Neuronal stem cell (in vitro differentiated cells): ENCODE results near the gene TCF21.

Experiments used
- DNase-seq: peaks from one replicate; pipeline ENCODE4 v3.0.0-alpha.2; 2013; ENCODE audit warnings: low spot score
- H2AFZ ChIP-seq: one replicate; pipeline ENCODE4 v1.6.1; 2013; ENCODE audit warnings: mild to moderate bottlenecking, low read length, inconsistent platforms
- H2AK5ac ChIP-seq: 2 replicates; pipeline ENCODE4 v1.6.1; 2013; ENCODE audit warnings: low read depth, mild to moderate bottlenecking, inconsistent platforms, low read length, moderate library complexity, mixed read lengths
- H2BK120ac ChIP-seq: 2 replicates; pipeline ENCODE4 v1.6.1; 2013; ENCODE audit warnings: low read depth, mild to moderate bottlenecking, inconsistent platforms, low read length, moderate library complexity, mixed read lengths
- H2BK12ac ChIP-seq: one replicate; pipeline ENCODE4 v1.6.1; 2013; ENCODE audit warnings: low read length, inconsistent platforms
- H2BK15ac ChIP-seq: 2 replicates; pipeline ENCODE4 v1.6.1; 2013; ENCODE audit warnings: mild to moderate bottlenecking, low read length, inconsistent platforms, mixed read lengths
- H2BK5ac ChIP-seq: one replicate; pipeline ENCODE4 v1.6.1; 2013; ENCODE audit warnings: inconsistent platforms, mild to moderate bottlenecking, low read length, moderate library complexity
- H3K14ac ChIP-seq: one replicate; pipeline ENCODE4 v1.6.1; 2013; ENCODE audit warnings: low read length, inconsistent platforms
- H3K18ac ChIP-seq: 2 replicates; pipeline ENCODE4 v1.6.1; 2013; ENCODE audit warnings: low read length, inconsistent platforms
- H3K23ac ChIP-seq: 2 replicates; pipeline ENCODE4 v1.6.1; 2013; ENCODE audit warnings: low read depth, mild to moderate bottlenecking, mixed read lengths, low read length, inconsistent platforms; ENCODE audit not compliant: poor library complexity
- H3K27ac ChIP-seq: replicated peaks from 3 replicates; pipeline ENCODE4 v1.5.1; 2013; ENCODE audit warnings: low read length, inconsistent platforms
- H3K27me3 ChIP-seq, 3 experiments: 2 replicates each; pipeline ENCODE4 v1.6.1; 2013; ENCODE audit warnings: low read length in 3 of 3, mild to moderate bottlenecking in 2 of 3, inconsistent platforms in 1 of 3, low read depth in 1 of 3, mixed read lengths in 1 of 3, moderate library complexity in 1 of 3; ENCODE audit not compliant: control insufficient read depth in 3 of 3, insufficient read depth in 3 of 3
- H3K36me3 ChIP-seq, 2 donors: replicated peaks in 1 of 2; 2 replicates each; pipeline ENCODE4 v1.6.1; 2013; ENCODE audit warnings: low read length in 2 of 2; ENCODE audit not compliant: control insufficient read depth in 2 of 2, insufficient read depth in 2 of 2
- H3K4ac ChIP-seq: 2 replicates; pipeline ENCODE4 v1.6.1; 2013; ENCODE audit warnings: inconsistent platforms, mild to moderate bottlenecking, low read length, moderate library complexity
- H3K4me1 ChIP-seq, 2 donors: 1 replicate in 1 of 2; 2 replicates in 1 of 2; pipeline ENCODE4 v1.6.1; 2013; ENCODE audit warnings: low read length in 2 of 2, low read depth in 1 of 2; ENCODE audit not compliant: control insufficient read depth in 2 of 2, insufficient read depth in 1 of 2
- H3K4me2 ChIP-seq: one replicate; pipeline ENCODE4 v1.6.1; 2013; ENCODE audit warnings: mild to moderate bottlenecking, low read length, inconsistent platforms; ENCODE audit not compliant: insufficient read depth, poor library complexity, severe bottlenecking
- H3K4me3 ChIP-seq, 2 donors: 2 replicates each; pipeline ENCODE4 v1.5.1; 2013; ENCODE audit warnings: low read length in 2 of 2, mild to moderate bottlenecking in 2 of 2, inconsistent platforms in 1 of 2, moderate library complexity in 1 of 2
- H3K79me1 ChIP-seq: one replicate; pipeline ENCODE4 v1.6.1; 2013; ENCODE audit warnings: low read depth, mild to moderate bottlenecking, inconsistent platforms, low read length, moderate library complexity
- H3K9ac ChIP-seq: one replicate; pipeline ENCODE4 v1.6.1; 2013; ENCODE audit warnings: mild to moderate bottlenecking, low read depth, low read length, inconsistent platforms; ENCODE audit not compliant: poor library complexity
- H3K9me3 ChIP-seq, 2 donors: replicated peaks in 1 of 2; 2 replicates each; pipeline versions ENCODE3 to v1.6.1; 2013; ENCODE audit warnings: low read length in 2 of 2, mild to moderate bottlenecking in 2 of 2, inconsistent platforms in 1 of 2, low read depth in 1 of 2, mixed read lengths in 1 of 2, moderate library complexity in 1 of 2; ENCODE audit not compliant: control insufficient read depth in 2 of 2, insufficient read depth in 1 of 2
- H4K8ac ChIP-seq: one replicate; pipeline ENCODE4 v1.6.1; 2013; ENCODE audit warnings: low read depth, mild to moderate bottlenecking, inconsistent platforms, low read length, moderate library complexity
- H4K91ac ChIP-seq: one replicate; pipeline ENCODE4 v1.6.1; 2013; ENCODE audit warnings: low read length, low read depth, mild to moderate bottlenecking, inconsistent platforms; ENCODE audit not compliant: poor library complexity
- WGBS, 2 donors: extraction: QIAGEN DNeasy Blood & Tissue Kit; methylation state at CpG; one replicate each; pipeline ENCODE4 v1.1.7; 2013; ENCODE audit warnings: missing lambda C conversion rate in 2 of 2, mixed read lengths in 1 of 2; ENCODE audit not compliant: insufficient read length in 2 of 2, insufficient replicate concordance in 1 of 2; ENCODE audit errors: extremely low coverage in 2 of 2; 5-methylcytosine and 5-hydroxymethylcytosine counted together

TCF21 gene

DNA sequence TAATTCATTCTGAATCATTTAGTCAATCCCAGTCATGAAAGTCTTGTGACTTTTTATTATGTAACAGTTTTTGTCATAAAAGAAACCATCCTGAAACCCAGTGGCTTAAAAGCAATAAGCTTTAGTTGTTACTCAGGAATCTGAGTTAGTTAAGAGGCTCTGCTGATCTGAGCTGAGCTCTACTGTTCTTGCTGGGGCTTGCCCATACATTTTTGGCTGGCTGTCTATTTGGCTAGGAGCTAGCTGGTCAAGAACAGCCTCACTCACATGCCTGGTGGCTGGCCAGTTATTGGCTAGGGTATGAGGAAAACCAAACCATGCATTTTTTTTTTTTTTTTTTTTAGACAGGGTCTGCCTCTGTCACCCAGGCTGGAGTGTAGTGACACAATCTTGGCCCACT, 10.6 kb downstream of the TCF21 start:
- Histone ChIP-seq H3K23ac (no peak overlapping the region), H2BK15ac (no peak overlapping the region), H3K4me3 (no peak overlapping the region), H3K79me1 (no peaks in the 10 kb centered on the region), H4K8ac (no peak overlapping the region), H2BK12ac (no peak overlapping the region), H2AK5ac (no peak overlapping the region), H3K27me3 (peaks cover 10 to 61% (median 26%) of the 10 kb centered on the region in 3 experiments), H3K4me2 (no peak overlapping the region), H3K14ac (no peak overlapping the region), H2BK5ac (no peak overlapping the region), H3K18ac (no peak overlapping the region), H2BK120ac (no peak overlapping the region), H2AFZ (no peak overlapping the region), H3K36me3 (no peaks in the 10 kb centered on the region), H4K91ac (no peak overlapping the region), H3K4me1 (peaks cover 4 to 5% of the 10 kb centered on the region in 2 donors), H3K9me3 (no peaks in the 10 kb centered on the region), H3K9ac (no peak overlapping the region), H3K4ac (no peak overlapping the region), H3K27ac (no peak overlapping the region)
- no peak for DNase-seq

DNA sequence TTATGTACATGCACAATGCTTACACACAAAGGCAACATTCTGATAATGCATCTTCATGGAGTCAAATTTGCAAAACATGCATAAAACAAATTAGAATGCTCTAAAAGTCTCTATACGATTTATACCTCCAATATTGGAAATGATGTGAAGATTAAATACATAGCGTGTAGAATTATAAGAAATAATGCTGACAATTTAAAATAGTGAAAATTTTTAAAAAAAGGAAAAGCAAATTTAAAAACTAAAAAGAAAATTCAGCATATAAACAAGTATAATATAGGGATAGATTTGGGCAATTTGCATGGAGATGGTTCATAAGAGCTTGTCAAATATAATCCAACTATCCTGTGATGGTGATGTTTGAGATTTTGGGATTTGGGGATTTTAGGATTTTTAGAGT, 14.9 kb downstream of the TCF21 start:
- Histone ChIP-seq H3K4me1 (no peaks in the 10 kb centered on the region), H4K8ac (no peak overlapping the region), H2AFZ (no peak overlapping the region), H2BK12ac (no peak overlapping the region), H3K4me2 (no peak overlapping the region), H2BK120ac (no peak overlapping the region), H3K9ac (no peak overlapping the region), H3K36me3 (no peaks in the 10 kb centered on the region), H3K18ac (no peak overlapping the region), H3K14ac (no peak overlapping the region), H3K27me3 (peaks cover 0 to 26% (median 0%) of the 10 kb centered on the region in 3 experiments), H2BK15ac (no peak overlapping the region), H3K27ac (no peak overlapping the region), H2BK5ac (no peak overlapping the region), H4K91ac (no peak overlapping the region), H3K79me1 (no peaks in the 10 kb centered on the region), H3K9me3 (no peaks in the 10 kb centered on the region), H3K23ac (no peak overlapping the region), H2AK5ac (no peak overlapping the region), H3K4ac (no peak overlapping the region), H3K4me3 (no peak overlapping the region)
- DNase-seq = no peak
- WGBS, 2 donors = no CpG with 5 or more reads among the region's 2 CpGs

DNA sequence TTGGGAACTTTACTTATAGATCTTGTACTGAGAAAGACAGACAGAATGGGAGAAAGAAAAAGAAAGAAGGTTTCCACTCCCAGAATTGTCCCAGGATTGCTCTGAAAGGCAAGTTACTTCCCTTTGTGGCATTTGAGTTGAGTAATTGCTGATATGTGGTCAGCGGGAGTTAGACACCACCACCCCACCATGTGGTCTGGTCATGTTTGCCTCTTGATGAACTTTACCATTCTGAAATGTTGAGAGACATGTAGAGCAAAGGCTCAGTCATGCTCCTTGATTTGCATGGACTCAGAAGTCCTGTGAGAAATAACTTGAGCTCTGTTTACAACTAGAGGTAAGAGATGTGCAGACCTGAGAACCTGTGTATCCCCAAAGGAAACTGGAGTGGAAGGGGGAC, 17.1 kb downstream of the TCF21 start:
- no peak overlapping the region for H3K27ac ChIP-seq
- H3K4ac ChIP-seq = no peak overlapping the region
- H3K4me1 ChIP-seq = no peaks in the 10 kb centered on the region
- no peak overlapping the region for H2BK120ac ChIP-seq
- H3K4me3 ChIP-seq = no peak overlapping the region
- no peak overlapping the region for H2AK5ac ChIP-seq
- no peak overlapping the region for H3K9ac ChIP-seq
- H3K18ac ChIP-seq = no peak overlapping the region
- H3K4me2 ChIP-seq = no peak overlapping the region
- H3K36me3 ChIP-seq = no peaks in the 10 kb centered on the region
- H3K79me1 ChIP-seq = no peaks in the 10 kb centered on the region
- no peak overlapping the region for H2BK15ac ChIP-seq
- H2BK12ac ChIP-seq = no peak overlapping the region
- no peak for DNase-seq
- H4K91ac ChIP-seq = no peak overlapping the region
- H4K8ac ChIP-seq = no peak overlapping the region
- peaks cover 0 to 13% (median 0%) of the 10 kb centered on the region in 3 experiments for H3K27me3 ChIP-seq
- no peak overlapping the region for H3K23ac ChIP-seq
- no peak overlapping the region for H2BK5ac ChIP-seq
- no peak overlapping the region for H3K14ac ChIP-seq
- peaks cover 0 to 2% of the 10 kb centered on the region in 2 donors for H3K9me3 ChIP-seq
- no peak overlapping the region for H2AFZ ChIP-seq
- no CpG with 5 or more reads among the region's 1 CpG for WGBS, 2 donors

DNA sequence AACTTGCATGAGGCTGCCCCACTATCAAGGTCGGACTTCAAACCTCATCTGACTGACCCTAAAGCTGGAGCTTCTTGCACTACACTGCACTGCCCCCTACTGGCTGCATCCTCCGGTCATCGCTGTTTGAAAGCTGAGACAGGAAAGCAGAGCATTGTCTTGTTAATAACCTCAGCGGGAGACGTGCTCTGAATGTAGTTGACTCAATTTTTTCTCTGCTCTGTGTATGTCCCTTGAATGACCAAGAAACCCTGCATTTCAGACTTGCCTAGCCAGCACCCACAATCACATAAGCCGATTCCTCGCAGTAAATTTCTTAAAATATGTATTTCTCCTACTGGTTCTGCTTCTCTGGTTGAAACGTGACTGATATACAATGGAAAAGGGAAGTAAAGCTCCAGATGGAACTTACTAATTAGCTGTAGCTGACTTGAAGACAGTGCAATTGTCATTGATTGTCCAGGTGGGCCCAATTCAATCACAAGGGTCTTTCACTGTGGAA, 27.8 kb downstream of the TCF21 start:
- Histone ChIP-seq H3K4ac (no peak overlapping the region), H2BK5ac (no peak overlapping the region), H4K91ac (no peak overlapping the region), H2AK5ac (no peak overlapping the region), H3K23ac (no peak overlapping the region), H2AFZ (peak overlapping the region; percentile 49), H3K27me3 (peaks cover 0 to 11% (median 0%) of the 10 kb centered on the region in 3 experiments), H3K4me2 (peak overlapping the region; percentile 36), H3K9ac (no peak overlapping the region), H3K4me3 (no peak overlapping the region), H2BK120ac (no peak overlapping the region), H2BK15ac (no peak overlapping the region), H3K36me3 (no peaks in the 10 kb centered on the region), H2BK12ac (no peak overlapping the region), H3K18ac (no peak overlapping the region), H3K27ac (peak overlapping the region; percentile 86), H4K8ac (no peak overlapping the region), H3K79me1 (no peaks in the 10 kb centered on the region), H3K4me1 (peaks cover 4% of the 10 kb centered on the region in 2 donors), H3K9me3 (no peaks in the 10 kb centered on the region), H3K14ac (no peak overlapping the region)
- no CpG with 5 or more reads among the region's 8 CpGs for WGBS, 2 donors
- peak; percentile 94 for DNase-seq
